Fibroblast of peridontal ligament (primary cell): ENCODE data around the gene KDM5A.
"Not testable (repeated sequence)": the region's sequence is repeated elsewhere in the genome, so short reads cannot be mapped to it uniquely, and the experiment has no call there.

ENCODE experiments used
- DNase-seq: peaks from one replicate; pipeline ENCODE4 v3.0.0-alpha.2; 2010; ENCODE audit errors: extremely low read depth

Gene KDM5A

DNA sequence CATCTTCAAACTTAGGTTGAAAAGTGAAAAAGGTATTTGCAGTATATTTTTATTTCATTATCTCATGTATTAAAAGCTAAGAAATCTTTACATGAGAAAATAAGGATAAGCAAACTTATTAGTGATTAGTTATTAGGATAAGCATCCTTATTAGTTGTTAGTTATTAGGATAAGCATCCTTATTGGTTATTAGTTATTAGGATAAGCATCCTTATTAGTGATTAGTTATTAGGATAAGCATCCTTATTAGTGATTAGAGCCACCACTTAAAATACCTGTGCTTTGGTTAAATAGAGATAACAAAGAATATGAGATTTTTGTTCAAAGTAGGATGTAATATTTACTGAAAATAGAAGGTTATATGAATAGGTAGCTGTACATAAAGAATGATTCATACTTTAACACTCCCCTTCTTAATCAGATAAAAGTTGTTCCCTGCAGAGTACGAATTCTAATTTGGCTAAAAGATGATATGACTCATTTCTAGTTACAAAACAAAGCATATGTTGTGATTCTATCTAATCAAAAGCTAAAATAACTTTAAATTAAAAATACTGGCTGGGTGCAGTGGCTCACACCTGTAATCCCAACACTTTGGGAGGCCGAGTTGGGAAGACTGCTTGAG is 56.4 kb downstream of the KDM5A start:
- no peak for DNase-seq

DNA sequence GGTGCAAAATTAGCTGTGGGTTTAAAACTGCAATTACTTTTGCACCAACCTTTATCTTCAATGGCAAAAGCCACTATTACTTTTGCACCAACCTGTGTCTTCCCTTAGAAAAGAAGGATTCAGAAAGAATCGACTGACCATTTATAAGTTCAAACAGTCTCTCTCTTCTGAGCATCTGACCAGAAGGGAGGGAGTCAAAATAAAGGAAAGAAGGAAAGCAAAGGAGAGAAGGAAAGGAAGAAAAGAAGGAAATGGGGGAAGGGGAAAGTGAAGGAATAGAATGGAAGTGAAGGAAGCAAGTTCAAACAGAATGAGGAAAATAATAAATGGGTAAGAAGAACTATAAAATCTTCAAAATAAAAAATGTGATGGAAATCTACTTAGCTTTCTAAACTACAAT is 57.8 kb downstream of the KDM5A start:
- DNase-seq, result no peak

DNA sequence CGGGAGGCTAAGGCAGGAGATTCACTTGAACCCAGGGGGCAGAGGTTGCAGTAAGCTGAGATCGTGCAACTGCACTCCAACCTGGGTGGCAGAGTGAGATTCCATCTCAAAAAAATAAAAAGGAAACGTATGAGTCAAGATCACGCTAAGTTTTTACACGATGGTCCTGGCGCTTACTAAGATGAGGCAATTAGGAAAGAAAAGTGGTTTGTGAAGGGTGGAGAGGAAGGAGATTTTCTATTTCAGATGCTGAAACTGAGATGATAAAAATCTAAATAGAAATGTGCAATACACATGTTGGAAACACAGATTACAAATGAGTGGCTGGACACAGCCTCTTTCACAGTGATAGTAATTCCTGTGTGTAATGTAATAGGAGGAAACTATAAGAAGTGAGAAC is 63.2 kb downstream of the KDM5A start:
- DNase-seq, result no peak

DNA sequence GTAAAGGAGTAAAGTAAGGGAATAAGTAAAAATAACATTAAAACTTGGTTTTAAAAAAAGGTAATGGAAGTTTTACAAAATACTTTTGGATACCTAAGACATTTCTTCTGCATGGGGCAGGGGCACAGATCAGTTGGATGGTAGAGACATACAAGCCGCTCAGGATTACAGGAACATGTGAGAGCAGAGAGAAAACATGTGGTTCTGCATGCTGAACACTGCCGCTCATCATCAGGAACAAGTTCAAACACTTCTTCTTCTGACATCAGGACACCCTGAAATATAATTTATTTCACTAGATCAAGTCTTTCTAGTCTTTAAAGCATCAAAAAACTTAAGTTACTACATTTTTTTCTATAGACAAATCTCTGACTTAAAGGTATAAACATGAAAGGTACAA is 65.6 kb downstream of the KDM5A start:
- no peak for DNase-seq

DNA sequence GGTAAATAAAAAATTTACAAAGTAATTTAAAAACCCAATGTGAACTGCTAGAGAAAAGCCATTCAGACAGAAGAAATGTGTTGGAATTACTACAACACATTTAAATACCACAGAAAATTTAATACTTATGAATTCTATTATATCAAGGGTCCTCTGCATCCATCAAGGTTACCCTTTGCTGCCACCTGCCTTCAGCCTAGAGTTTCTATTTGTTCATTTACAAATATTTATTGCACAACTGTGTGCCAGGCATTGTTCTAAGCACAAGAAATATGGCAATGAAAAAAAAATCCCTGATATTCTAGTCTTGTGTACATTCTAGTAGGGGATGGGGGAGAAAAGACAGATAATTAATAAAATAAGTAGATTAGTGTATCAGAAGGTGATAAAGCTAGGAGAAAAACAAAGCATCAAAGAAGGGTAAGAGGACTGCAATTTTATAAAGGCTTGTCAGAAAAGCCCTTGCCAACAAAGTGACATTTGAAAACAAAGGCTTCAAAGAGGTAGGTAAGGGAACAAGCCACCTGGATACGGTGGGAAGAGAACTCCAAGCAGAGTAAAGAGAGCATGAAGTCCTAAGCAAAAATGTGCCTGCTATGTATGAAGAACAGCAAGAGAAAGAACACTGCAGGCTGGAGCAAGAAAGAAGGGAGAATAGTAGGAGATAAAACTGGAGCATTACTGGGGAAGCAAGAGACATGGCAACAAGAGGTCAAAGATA is 67.4 kb downstream of the KDM5A start:
- DNase-seq, result peak; percentile 5

DNA sequence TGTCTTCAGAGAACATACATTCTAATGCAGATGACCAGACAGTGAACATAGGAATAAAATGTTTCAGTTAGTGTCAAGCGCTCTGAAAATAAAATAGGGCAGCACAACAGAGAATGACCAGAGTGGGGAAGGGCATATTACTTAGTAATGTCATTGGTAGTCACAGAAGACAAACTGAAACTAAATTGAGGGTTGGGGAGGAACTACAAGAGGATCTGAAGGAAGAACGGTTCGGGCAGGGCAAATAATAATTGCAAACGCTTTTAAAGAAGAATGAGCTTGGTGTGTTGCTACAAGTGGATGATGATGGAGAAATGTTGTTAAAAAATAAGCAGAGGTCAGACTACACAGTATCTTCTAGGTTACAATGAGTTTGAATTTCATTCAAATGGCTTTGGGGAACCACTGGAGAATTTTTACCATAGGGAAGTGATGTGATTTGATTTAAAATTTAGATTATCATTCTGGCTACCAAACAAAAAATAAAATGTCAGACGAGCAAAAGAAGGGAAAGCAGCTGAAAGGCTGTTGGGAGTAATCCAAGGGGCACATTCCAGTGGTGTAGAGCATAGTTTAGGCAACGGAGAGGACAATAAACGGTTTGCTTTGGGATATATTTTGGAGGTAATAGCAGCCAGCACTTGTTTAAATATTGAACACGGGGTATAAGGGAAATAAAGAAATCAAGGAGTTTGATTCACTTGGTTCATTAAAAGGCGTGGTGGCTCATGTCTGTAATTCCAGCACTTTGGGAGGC is 70.2 kb downstream of the KDM5A start:
- peak; percentile 50 for DNase-seq

DNA sequence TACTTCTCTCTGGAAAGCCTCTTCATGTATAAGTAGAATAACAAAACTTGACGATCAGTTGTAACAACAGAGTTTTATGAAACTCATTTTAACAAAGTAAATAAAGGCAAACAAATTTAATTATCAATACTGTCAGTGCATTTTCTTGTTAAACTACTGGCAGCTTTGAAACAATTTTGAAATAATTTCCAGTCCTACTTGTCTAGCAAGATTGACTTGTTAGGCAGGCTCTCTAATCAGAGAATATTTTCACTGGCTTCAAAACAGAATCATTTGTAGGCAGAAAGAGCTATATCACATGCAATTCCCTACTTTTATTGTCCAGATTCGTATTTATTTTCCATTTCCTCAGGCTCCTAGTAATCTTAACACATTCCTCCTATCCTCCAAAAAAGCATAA is 80.6 kb downstream of the KDM5A start:
- DNase-seq, result no peak

DNA sequence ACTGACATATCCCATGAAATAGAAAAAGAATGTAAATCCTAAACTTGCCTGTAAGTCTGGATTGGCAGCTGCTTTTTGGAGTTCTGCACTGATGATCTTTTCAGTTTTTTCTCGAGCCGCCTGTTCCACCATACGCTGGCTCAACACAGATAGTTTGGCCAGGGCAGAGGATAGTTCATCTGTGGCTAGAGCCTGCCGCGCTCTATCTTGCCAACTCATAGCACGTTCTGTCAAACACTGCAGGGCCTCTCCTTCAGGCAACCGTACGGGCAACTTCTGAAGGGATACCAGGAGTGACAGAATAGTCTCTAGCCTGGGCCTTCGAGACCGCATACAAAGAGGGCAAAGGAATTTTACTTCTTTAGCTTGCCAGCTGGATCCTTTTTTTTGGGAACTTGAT is 81.7 kb downstream of the KDM5A start:
- no peak for DNase-seq

DNA sequence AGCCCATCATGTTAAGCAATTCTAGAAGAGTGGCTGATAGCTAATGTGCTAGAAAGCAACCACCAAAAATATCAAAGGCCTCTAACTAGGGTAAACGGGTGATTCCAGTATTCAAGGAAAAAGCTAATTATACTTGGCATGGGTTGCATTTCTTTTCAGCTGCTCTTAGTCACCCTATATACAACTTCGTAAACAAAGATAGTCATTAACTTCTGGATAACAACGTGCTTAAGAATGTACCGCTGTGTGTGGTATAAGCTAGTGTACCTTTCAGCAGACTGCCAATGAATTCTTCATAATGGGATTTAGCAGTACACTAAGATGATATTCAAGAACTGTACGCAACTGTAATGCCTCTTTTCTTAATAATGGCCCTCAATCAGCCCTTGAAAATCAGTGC is 84.3 kb downstream of the KDM5A start:
- DNase-seq, result peak; percentile 11

DNA sequence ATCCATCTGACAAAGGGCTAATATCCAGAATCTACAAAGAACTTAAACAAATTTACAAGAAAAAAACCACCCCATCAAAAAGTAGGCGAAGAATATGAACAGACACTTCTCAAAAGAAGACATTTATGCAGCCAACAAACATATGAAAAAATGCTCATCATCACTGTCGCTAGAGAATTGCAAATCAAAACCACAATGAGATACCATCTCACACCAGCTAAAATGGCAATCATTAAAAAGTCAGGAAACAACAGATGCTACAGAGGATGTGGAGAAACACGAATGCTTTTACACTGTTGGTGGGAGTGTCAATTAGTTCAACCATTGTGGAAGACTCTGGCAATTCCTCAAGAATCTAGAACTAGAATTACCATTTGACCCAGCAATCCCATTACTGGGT is 86.4 kb downstream of the KDM5A start:
- DNase-seq, result not testable (repeated sequence)

DNA sequence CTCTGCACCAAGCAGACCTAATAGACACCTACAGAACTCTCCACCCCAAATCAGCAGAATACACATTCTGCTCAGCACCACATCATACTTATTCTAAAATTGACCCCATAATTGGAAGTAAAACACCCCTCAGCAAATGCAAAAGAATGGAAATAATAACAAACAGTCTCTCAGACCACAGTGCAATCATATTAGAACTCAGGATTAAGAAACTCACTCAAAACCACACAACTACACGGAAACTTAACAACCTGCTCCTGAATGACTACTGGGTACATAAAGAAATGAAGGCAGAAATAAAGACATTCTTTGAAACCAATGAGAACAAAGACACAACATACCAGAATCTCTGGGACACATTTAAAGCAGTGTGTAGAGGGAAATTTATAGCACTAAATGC is 89.0 kb downstream of the KDM5A start:
- DNase-seq, result not testable (repeated sequence)

DNA sequence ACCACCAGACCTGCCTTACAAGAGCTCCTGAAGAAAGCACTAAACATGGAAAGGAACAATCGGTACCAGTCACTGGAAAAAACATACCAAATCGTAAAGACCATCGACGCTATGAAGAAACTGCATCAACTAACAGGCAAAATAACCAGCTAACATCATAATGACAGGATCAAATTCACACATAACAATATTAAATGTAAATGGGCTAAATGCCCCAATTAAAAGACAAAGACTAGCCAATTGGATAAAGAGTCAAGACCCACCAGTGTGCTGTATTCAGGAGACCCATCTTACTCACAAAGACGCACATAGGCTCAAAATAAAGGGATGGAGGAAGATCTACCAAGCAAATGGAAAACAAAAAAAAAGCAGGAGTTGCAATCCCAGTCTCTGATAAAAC is 89.6 kb downstream of the KDM5A start:
- not testable (repeated sequence) for DNase-seq

DNA sequence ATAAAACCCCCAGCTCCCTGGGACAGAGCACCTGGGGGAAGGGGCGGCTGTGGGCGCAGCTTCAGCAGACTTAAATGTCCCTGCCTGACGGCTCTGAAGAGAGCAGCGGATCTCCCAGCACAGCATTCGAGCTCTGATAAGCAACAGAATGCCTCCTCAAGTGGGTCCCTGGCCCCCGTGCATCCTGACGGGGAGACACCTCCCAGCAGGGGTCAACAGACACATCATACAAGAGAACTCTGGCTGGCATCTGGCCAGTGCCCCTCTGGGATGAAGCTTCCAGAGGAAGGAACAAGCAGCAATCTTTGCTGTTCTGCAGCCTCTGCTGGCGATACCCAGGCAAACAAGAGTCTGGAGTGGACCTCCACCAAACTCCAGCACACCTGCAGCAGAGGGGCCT is 91.1 kb downstream of the KDM5A start:
- DNase-seq, result not testable (repeated sequence)

DNA sequence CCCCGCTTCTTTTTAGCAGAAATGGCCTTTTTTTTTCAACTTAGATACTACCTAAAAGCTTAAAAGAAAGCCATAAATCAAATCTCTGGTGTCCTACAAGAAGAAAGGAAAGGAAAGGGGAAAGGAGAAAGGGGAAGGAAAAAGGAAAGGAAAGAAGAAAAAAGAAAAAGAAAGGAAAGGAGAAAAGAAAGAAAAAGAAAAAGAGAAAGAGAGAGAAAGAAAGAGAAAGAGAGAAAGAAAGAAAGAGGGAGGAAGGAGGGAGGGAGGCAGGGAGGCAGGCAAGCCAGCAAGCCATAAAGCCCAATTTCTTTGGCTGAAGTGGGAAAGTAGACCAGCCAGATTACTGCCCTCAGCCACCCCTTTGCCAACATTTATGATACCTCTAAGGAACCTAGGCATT is 94.0 kb downstream of the KDM5A start:
- no peak for DNase-seq

DNA sequence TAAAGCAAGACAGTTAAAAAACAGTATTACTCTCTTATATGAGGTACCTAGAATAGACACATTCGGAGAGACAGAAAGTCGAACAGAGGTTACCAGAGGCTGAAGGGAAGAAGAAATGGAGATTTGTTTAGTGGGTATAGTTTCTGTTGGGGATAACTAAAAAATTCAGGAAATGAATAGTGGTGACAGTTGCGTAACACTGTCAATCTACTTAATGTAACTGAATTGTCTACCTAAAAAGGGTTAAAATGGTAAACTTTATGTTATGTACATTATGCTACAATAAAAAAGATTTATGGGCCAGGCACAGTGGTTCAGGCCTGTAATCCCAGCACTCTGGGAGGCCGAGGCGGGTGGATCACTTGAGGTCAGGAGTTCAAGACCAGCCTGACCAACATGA is 95.9 kb downstream of the KDM5A start:
- DNase-seq, result no peak

DNA sequence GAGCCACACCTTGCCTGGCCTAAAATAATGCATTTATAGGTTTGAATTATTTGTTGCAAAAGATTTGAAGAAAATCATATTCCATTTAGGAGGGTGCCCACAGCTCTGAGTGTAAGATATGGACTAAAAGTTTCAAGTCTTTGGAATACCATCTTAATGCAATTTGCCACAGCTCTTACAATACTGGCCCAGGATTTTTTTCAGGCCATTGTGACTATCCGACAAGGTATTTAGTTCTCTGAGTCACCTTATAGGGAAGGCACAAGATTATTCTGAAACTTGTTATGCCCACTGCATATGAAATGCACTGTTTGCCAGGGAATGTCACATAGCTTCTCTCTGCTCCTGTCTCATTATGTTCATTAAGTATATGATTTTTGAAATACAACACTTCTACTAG is 96.9 kb downstream of the KDM5A start:
- no peak for DNase-seq

DNA sequence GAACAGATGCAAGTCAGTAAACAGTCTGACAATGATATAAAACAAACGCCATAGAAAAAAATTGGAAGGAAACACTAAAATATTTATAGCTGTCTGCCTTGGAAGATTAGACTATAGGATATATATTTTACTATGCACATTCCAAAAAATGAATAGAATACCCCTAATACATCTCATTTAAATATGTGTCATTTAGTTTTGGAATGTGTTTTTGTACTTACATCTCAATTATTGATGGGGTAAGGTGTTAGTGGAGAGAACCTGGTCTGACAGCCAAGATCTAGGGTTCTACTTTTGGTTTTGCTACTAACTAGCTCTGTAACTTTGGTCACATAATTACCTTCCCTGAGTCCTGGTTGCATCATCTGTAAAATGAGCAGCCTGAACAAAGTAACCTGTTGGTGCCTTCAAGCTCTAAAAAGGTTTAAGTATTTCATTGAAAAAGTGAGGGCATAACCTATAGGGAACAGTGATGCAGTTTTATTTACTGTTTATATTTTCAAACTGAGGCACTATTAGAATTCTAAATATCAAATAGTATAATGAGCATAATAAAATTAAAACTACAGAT is 97.9 kb downstream of the KDM5A start:
- DNase-seq, result no peak

DNA sequence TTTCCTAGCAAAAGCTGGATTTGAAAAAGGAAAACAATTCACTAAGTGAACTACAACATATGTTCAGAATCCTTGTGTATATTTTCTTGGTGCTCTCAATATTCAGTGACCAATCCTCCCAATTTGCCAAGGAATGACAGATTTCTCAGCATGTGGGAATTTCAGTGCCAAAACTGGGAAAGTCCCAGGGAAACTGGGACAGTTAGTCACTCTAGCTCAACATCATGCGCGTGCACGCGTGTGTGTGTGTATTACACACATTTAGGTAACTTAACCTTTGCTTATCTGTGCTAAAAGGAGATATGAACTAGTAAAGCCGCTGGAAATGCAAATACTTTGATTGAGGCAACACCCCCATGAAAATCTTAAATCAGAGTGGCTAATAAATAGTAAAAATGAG is 100.4 kb downstream of the KDM5A start:
- DNase-seq, result peak; percentile 66

DNA sequence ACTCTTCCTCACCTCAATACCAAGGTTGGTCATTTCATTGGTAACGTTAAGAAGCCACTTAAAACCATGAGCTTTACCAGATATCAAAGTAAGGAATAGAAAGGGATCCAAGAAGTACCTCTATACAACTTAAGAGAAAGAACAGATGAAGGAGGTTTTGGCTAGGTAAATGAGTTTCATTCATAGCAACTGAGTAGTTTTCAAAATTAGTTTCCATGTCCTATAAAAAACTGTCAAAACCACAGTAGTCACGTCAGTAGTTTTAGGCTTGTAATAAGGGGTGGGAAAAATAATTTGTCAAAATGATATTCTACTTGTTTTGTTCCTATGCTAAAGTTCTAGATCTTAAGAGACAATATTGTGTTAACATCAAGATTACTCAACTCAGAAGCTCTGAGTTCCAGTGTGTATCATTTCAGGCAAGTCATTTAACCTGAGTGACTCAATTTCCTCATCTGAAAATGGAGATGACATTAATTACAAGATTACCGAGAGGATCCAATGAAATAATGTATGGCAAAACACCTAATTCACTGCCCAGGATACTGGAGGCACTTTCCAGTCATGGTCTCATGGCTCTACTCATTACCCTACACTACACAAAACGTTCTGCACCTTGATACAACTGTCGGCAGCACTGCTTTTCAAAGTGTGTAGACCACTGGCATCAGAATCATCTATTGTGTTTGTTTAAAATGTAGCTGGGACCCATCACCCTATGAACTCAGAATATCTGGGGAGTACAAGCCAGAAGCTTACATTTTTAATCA is 102.4 kb downstream of the KDM5A start:
- no peak for DNase-seq

DNA sequence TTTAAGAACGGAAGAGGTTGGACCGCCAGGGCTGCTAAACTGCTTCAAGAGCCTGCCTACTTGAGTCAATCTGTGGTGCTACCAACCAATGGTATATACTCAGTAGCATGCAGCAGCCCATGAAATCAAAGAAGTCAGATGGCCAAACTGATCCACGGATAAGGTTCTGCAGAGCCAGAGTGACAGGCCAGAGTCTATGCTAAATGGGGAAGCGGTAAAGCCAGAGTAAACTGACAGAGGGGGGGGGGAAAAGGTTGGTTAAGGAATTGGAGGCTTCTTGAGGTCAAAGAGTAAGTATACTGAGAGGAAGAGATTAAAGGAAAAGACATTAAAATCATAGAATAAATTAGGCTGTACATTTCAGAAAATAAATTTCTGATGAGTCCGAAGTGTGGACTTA is 111.1 kb downstream of the KDM5A start:
- DNase-seq, result no peak

DNA sequence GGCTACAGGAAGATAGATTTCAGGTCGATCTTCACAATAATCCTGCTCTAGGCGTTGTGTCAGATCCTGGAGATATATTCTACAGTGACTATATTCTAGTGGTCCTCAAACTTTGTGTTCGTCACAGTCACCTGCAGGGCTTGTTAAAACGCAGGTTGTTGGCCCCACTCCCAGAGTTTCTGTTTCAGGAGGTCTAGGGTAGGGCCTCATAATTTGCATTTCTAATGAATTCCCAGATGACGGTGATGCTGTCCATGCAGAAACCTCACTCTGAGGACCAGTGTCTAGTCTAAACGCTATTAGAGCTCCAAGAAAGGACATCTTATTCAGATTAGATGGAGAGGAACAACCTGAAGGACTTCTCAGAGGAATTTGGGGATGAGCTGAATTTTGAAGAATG is 113.3 kb downstream of the KDM5A start:
- DNase-seq, result no peak

DNA sequence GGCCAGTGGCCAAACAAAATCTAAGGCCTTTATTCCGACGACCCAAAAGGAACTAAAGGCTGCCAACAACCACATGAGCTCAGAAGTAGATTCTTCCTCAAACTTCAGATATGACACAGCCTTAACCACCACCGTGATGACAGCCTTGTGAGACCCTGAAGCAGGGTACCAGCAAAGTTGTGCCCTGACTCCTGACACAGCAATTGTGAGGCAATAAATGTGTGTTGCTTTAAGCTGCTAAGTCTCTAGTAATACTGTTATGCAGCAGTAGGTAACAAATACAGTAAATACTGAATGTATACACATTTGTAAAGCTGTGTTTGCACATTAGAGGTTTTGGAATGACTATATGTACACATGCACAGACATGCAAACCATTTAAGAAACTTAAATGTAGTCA is 115.7 kb downstream of the KDM5A start:
- no peak for DNase-seq
